Uterus (tissue), 4 donors: ENCODE measurements around the gene CUL4A. TPM values are rescaled to one million over a fixed set of nuclear protein-coding genes. Genes with fewer than 3 reads are reported as not detected.

Experiments used
- DNase-seq, 2 donors: peaks; one replicate each; pipeline ENCODE4 v3.0.0-alpha.2; 2019 to 2020
- H3K27ac ChIP-seq, 2 donors: fragments of 200-600 bp; sonication (generic); 1 replicate in 1 of 2; 2 replicates in 1 of 2; pipeline ENCODE4 v1.5.1; 2016 to 2018
- H3K27me3 ChIP-seq, 2 donors: fragments of 200-600 bp; sonication (generic); one replicate each; pipeline ENCODE4 v1.5.1; 2018 to 2019; ENCODE audit warnings: control low read depth in 1 of 2
- H3K36me3 ChIP-seq, 2 donors: fragments of 200-600 bp; sonication (generic); one replicate each; pipeline ENCODE4 v1.5.1; 2019; ENCODE audit warnings: control low read depth in 1 of 2
- H3K4me1 ChIP-seq, 2 donors: fragments of 200-600 bp; sonication (generic); one replicate each; pipeline ENCODE4 v1.5.1; 2018 to 2019; ENCODE audit warnings: control low read depth in 1 of 2
- H3K4me3 ChIP-seq, 2 donors: fragments of 200-600 bp; sonication (generic); 1 replicate in 1 of 2; 2 replicates in 1 of 2; pipeline ENCODE4 v1.5.1; 2018 to 2019; ENCODE audit warnings: mild to moderate bottlenecking in 1 of 2
- H3K9me3 ChIP-seq, 2 donors: fragments of 200-600 bp; sonication (generic); one replicate each; pipeline ENCODE4 v1.5.1; 2019; ENCODE audit warnings: control low read depth in 1 of 2
- CTCF ChIP-seq, 4 experiments: fragments of 200-600 bp in 2 of 4; fragments of 450-650 bp in 2 of 4; sonication (generic) in 2 of 4; IDR thresholded peaks; one replicate each; pipeline ENCODE4 v1.5.1; 2016 to 2019; ENCODE audit warnings: antibody characterized with exemption in 4 of 4, mild to moderate bottlenecking in 2 of 4, moderate library complexity in 1 of 4
- POLR2A ChIP-seq, 2 donors: fragments of 450-650 bp; IDR thresholded peaks; one replicate each; pipeline ENCODE4 v1.6.1; 2016; ENCODE audit warnings: antibody characterized with exemption in 2 of 2, mild to moderate bottlenecking in 1 of 2, moderate library complexity in 1 of 2
- intact Hi-C: fragments of 100-400 bp; cut with DNase I; formaldehyde crosslinking; loops from one replicate; pipeline ENCODE4 v1.15.1; 2023; ENCODE audit warnings: low total_unique reads
- total RNA-seq, 4 donors: library from RNA; depleted of rRNA in 3 of 4; stranded (reverse); fragments of >200 nt in 3 of 4; gene quantifications; one replicate each; pipeline versions ENCODE4 v1.1.0 to v1.2.4, GENCODE V29; 2014 to 2023
- donor health status: DM: yes; HTN: yes; CAD: no.

The CUL4A gene
- total RNA-seq, 4 donors from 2014 or later = 34.3 to 110 (median 66.1) TPM

GRCh38 chr13:113183450-113184129 is 25.8 kb upstream of the CUL4A start:
- Histone ChIP-seq H3K36me3 (no peaks in the 10 kb centered on the region), H3K27ac (no peak overlapping the region), H3K9me3 (no peaks in the 10 kb centered on the region), H3K4me3 (no peak overlapping the region), H3K4me1 (no peaks in the 10 kb centered on the region), H3K27me3 (no peaks in the 10 kb centered on the region)
- intact Hi-C loops = no loop called here
- DNase-seq = no peak
- no peak for TF ChIP-seq POLR2A (IDR thresholded peaks at IDR 0.05)
- TF ChIP-seq CTCF (IDR thresholded peaks at IDR 0.05) = no peak

- TF ChIP-seq CTCF (IDR thresholded peaks at IDR 0.05) (no peak), POLR2A (IDR thresholded peaks at IDR 0.05) (no peak)
- no peaks in the 10 kb centered on the region for H3K36me3 ChIP-seq
These were observed 24.6 kb upstream of the CUL4A start for GRCh38 chr13:113184568-113185440.

GRCh38 chr13:113186061-113186900 is 23.1 kb upstream of the CUL4A start:
- no peaks in the 10 kb centered on the region for H3K4me1 ChIP-seq
- no peaks in the 10 kb centered on the region for H3K9me3 ChIP-seq
- H3K4me3 ChIP-seq = no peak overlapping the region
- H3K36me3 ChIP-seq = no peaks in the 10 kb centered on the region
- intact Hi-C loops = no loop called here
- peak overlapping the region in 1 of 2 donors; percentile 19 for H3K27ac ChIP-seq
- DNase-seq = no peak
- TF ChIP-seq POLR2A (IDR thresholded peaks at IDR 0.05) (no peak), CTCF (IDR thresholded peaks at IDR 0.05) (no peak)
- no peaks in the 10 kb centered on the region for H3K27me3 ChIP-seq

More at GRCh38 chr13:113184568-113185440, 24.6 kb upstream of the CUL4A start:
- Histone ChIP-seq H3K9me3 (no peaks in the 10 kb centered on the region), H3K4me1 (no peaks in the 10 kb centered on the region), H3K27ac (no peak overlapping the region), H3K4me3 (no peak overlapping the region), H3K27me3 (no peaks in the 10 kb centered on the region)
- DNase-seq = no peak
- intact Hi-C loops = no loop called here

- no peaks in the 10 kb centered on the region for H3K27me3 ChIP-seq
- H3K9me3 ChIP-seq = no peaks in the 10 kb centered on the region
- H3K4me3 ChIP-seq = no peak overlapping the region
- no peak for TF ChIP-seq POLR2A (IDR thresholded peaks at IDR 0.05)
- TF ChIP-seq CTCF (IDR thresholded peaks at IDR 0.05) = no peak
- peak; percentile 61 to 71 for DNase-seq
- H3K36me3 ChIP-seq = no peaks in the 10 kb centered on the region
- peak overlapping the region in 1 of 2 donors; percentile 19 for H3K27ac ChIP-seq
- intact Hi-C loops = no loop called here
- no peaks in the 10 kb centered on the region for H3K4me1 ChIP-seq
These were observed 22.1 kb upstream of the CUL4A start for GRCh38 chr13:113187263-113187669.
